IMR-90 (cell line): ENCODE results near the gene FOCAD. TPM values are rescaled to one million over a fixed set of nuclear protein-coding genes. Genes with fewer than 3 reads are reported as not detected.
"Not testable (repeated sequence)": the region's sequence is repeated elsewhere in the genome, so short reads cannot be mapped to it uniquely, and the experiment has no call there.

Experiments used
- ATAC-seq: fragments of 200-7000 bp; cut with Tn5 transposase; 2 replicates; pipeline ENCODE4 v1.9.1; 2020; ENCODE audit warnings: low read depth, mild to moderate bottlenecking, moderate library complexity
- BruUV-seq: library from RNA; stranded (reverse); fragments of 400-500 nt; replicated peaks from 2 replicates; lab custom pipeline; 2021; lab: Mats Ljungman, UMichigan
- CTCF ChIA-PET: fragments of 300-600 bp; formaldehyde crosslinking; extraction: SDS; loops from one replicate; lab custom pipeline; 2021; ENCODE audit warnings: antibody characterized with exemption; lab: Yijun Ruan, JAX
- POLR2A ChIA-PET: fragments of 300-600 bp; sonication (Branson Sonifier 250); formaldehyde crosslinking; loops from one replicate; lab custom pipeline; 2022; ENCODE audit warnings: antibody characterized with exemption; ENCODE audit not compliant: unreplicated experiment; lab: Charles Lee
- DNase-seq: peaks from one replicate; pipeline ENCODE4 v3.0.0; 2013
- H2AFZ ChIP-seq: replicated peaks from 2 replicates; pipeline ENCODE3; 2013; ENCODE audit warnings: low read length, mild to moderate bottlenecking; ENCODE audit not compliant: poor library complexity
- H2AK5ac ChIP-seq: 2 replicates; pipeline ENCODE4 v1.6.1; 2013; ENCODE audit warnings: low read depth, low read length, inconsistent platforms
- H2AK9ac ChIP-seq: replicated peaks from 2 replicates; pipeline ENCODE3; 2013; ENCODE audit warnings: mild to moderate bottlenecking, low read depth, low read length, moderate library complexity; ENCODE audit not compliant: poor library complexity
- H2BK120ac ChIP-seq: 2 replicates; pipeline ENCODE4 v1.6.1; 2013; ENCODE audit warnings: low read depth, low read length, inconsistent platforms
- H2BK15ac ChIP-seq: 3 replicates; pipeline ENCODE4 v1.6.1; 2013; ENCODE audit warnings: low read depth, low read length, inconsistent platforms
- H2BK20ac ChIP-seq: 2 replicates; pipeline ENCODE4 v1.6.1; 2013; ENCODE audit warnings: low read depth, mild to moderate bottlenecking, inconsistent platforms, low read length, moderate library complexity
- H2BK5ac ChIP-seq: 2 replicates; pipeline ENCODE4 v1.6.1; 2013; ENCODE audit warnings: mild to moderate bottlenecking, low read depth, low read length, inconsistent platforms; ENCODE audit not compliant: poor library complexity, severe bottlenecking
- H3K14ac ChIP-seq: replicated peaks from 2 replicates; pipeline ENCODE4 v1.6.1; 2013; ENCODE audit warnings: low read depth, low read length, inconsistent platforms
- H3K18ac ChIP-seq: 2 replicates; pipeline ENCODE4 v1.6.1; 2013; ENCODE audit warnings: low read depth, low read length, control low read depth
- H3K23ac ChIP-seq: 2 replicates; pipeline ENCODE4 v1.6.1; 2013; ENCODE audit warnings: low read depth, low read length, inconsistent platforms
- H3K27ac ChIP-seq: 2 replicates; pipeline ENCODE4 v1.5.1; 2013; ENCODE audit warnings: mild to moderate bottlenecking, control low read depth, low read length; ENCODE audit not compliant: insufficient read depth
- H3K27me3 ChIP-seq: 2 replicates; pipeline ENCODE4 v1.6.1; 2013; ENCODE audit warnings: low read length; ENCODE audit not compliant: control insufficient read depth, insufficient read depth
- H3K36me3 ChIP-seq: 2 replicates; pipeline ENCODE4 v1.6.1; 2013; ENCODE audit warnings: low read length, mixed read lengths; ENCODE audit not compliant: control insufficient read depth, insufficient read depth
- H3K4ac ChIP-seq: 2 replicates; pipeline ENCODE4 v1.6.1; 2013; ENCODE audit warnings: low read depth, low read length, inconsistent platforms
- H3K4me1 ChIP-seq: 2 replicates; pipeline ENCODE4 v1.6.1; 2013; ENCODE audit warnings: low read length, mixed read lengths; ENCODE audit not compliant: control insufficient read depth, insufficient read depth
- H3K4me2 ChIP-seq: 2 replicates; pipeline ENCODE4 v1.6.1; 2013; ENCODE audit warnings: low read depth, mild to moderate bottlenecking, control low read depth, low read length, moderate library complexity
- H3K4me3 ChIP-seq: 2 replicates; pipeline ENCODE4 v1.5.1; 2013; ENCODE audit warnings: low read depth, mild to moderate bottlenecking, control low read depth, low read length, moderate library complexity; ENCODE audit not compliant: insufficient read depth
- H3K56ac ChIP-seq: 2 replicates; pipeline ENCODE4 v1.6.1; 2013; ENCODE audit warnings: low read length, inconsistent platforms; ENCODE audit not compliant: insufficient read depth; ENCODE audit errors: extremely low read depth
- H3K79me1 ChIP-seq, 2 experiments: 2 replicates each; pipeline ENCODE4 v1.6.1; 2013; ENCODE audit warnings: low read length in 2 of 2, inconsistent platforms in 1 of 2, low read depth in 1 of 2
- H3K9ac ChIP-seq: 2 replicates; pipeline ENCODE4 v1.6.1; 2013; ENCODE audit warnings: low read depth, low read length, control low read depth
- H3K9me1 ChIP-seq: 2 replicates; pipeline ENCODE4 v1.6.1; 2013; ENCODE audit warnings: low read length, inconsistent platforms; ENCODE audit not compliant: insufficient read depth
- H3K9me3 ChIP-seq: 2 replicates; pipeline ENCODE4 v1.6.1; 2013; ENCODE audit warnings: low read length; ENCODE audit not compliant: control insufficient read depth, insufficient read depth
- H4K20me1 ChIP-seq: 2 replicates; pipeline ENCODE4 v1.6.1; 2013; ENCODE audit warnings: low read length, inconsistent platforms; ENCODE audit not compliant: insufficient read depth
- H4K5ac ChIP-seq: 2 replicates; pipeline ENCODE4 v1.6.1; 2013; ENCODE audit warnings: mild to moderate bottlenecking, low read depth, low read length, control low read depth
- H4K8ac ChIP-seq, 2 experiments: 2 replicates each; pipeline ENCODE4 v1.6.1; 2013; ENCODE audit warnings: low read depth in 2 of 2, low read length in 2 of 2, control low read depth in 1 of 2, inconsistent platforms in 1 of 2
- H4K91ac ChIP-seq: 2 replicates; pipeline ENCODE4 v1.6.1; 2013; ENCODE audit warnings: low read depth, low read length, inconsistent platforms; ENCODE audit not compliant: insufficient read depth
- WGBS, 2 experiments: methylation state at CpG; one replicate each; pipeline versions ENCODE4 v1.1.5 to v1.1.7; 2013; ENCODE audit warnings: missing lambda C conversion rate in 2 of 2; ENCODE audit not compliant: insufficient read length in 1 of 2; ENCODE audit errors: extremely low coverage in 2 of 2; 5-methylcytosine and 5-hydroxymethylcytosine counted together
- dilution Hi-C: fragments of 300-500 bp; cut with HindIII; formaldehyde crosslinking; loops from one replicate; pipeline ENCODE4 v1.14.3; 2018; ENCODE audit warnings: low sequenced_read_pairs; ENCODE audit not compliant: unreplicated experiment
- in situ Hi-C: fragments of 300-500 bp; cut with MboI; formaldehyde crosslinking; loops from 3 replicates; pipeline ENCODE4 v1.14.3; 2019; ENCODE audit warnings: low sequenced_read_pairs, inconsistent platforms, mixed read lengths
- intact Hi-C: fragments of 100-400 bp; cut with micrococcal nuclease; formaldehyde crosslinking; loops from 2 replicates; pipeline ENCODE4 v1.10.0; 2022
- polyA plus RNA-seq, 3 experiments: library from polyadenylated mRNA; depleted of rRNA; stranded (reverse); fragments of >200 nt; gene quantifications; 2 replicates each; pipeline ENCODE4 v1.2.3, GENCODE V29; 2012; ENCODE audit warnings: low replicate concordance in 1 of 3
- total RNA-seq: library from RNA; depleted of rRNA; stranded (reverse); fragments of >200 nt; gene quantifications from 2 replicates; pipeline ENCODE4 v1.2.3, GENCODE V29; 2012

Gene FOCAD
- total and polyA plus RNA-seq, 2 of the 4 experiments (the other 2 are of a cell fraction): 28.8 to 91.2 TPM

DNA sequence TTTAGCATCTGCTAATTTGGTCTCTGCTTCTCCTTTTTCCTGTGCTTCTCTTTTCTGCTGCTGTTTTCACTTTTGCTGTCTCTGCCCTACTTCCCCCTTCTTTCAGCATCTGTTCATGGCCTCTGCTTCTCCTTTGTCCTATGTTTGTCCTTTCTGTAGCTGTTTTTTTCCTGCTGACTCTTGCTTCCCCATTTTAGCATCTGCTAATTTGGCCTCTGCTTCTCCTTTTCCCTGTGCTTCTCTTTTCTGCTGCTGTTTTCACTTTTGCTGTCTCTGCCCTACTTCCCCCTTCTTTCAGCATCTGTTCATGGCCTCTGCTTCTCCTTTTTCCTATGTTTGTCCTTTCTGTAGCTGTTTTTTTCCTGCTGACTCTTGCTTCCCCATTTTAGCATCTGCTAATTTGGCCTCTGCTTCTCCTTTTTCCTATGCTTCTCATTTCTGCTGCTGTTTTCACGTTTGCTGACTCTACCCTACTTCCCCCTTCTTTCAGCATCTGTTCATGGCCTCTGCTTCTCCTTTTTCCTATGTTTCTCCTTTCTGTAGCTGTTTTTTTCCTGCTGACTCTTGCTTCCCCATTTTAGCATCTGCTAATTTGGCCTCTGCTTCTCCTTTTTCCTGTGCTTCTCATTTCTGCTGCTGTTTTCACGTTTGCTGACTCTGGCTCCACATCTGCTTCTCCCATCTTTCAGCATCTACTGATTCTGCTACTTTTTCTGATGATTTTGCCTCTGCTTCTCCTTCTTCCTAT is 290.3 kb downstream of the FOCAD start:
- H3K36me3 ChIP-seq, H4K91ac ChIP-seq, H3K9ac ChIP-seq, H3K14ac ChIP-seq, H3K23ac ChIP-seq, H2AK5ac ChIP-seq, H3K56ac ChIP-seq, intact Hi-C loops, H3K4me3 ChIP-seq, H3K27ac ChIP-seq, H3K4ac ChIP-seq, H2BK5ac ChIP-seq, H2BK120ac ChIP-seq, H3K9me1 ChIP-seq, in situ Hi-C loops, H4K20me1 ChIP-seq, DNase-seq, H3K9me3 ChIP-seq, H4K5ac ChIP-seq, H3K18ac ChIP-seq, H2BK20ac ChIP-seq, H2BK15ac ChIP-seq, BruUV-seq, H3K4me1 ChIP-seq, H3K27me3 ChIP-seq, POLR2A ChIA-PET, CTCF ChIA-PET, H2AFZ ChIP-seq, H3K79me1 ChIP-seq, H2AK9ac ChIP-seq, H4K8ac ChIP-seq, dilution Hi-C loops, H3K4me2 ChIP-seq, ATAC-seq: not testable (repeated sequence)
- WGBS, 2 experiments: no CpG with 5 or more reads among the region's 2 CpGs
